Right atrium auricular region (tissue), 2 donors: Measurements from ENCODE around the gene TBXAS1. TPM values are rescaled to one million over a fixed set of nuclear protein-coding genes. Genes with fewer than 3 reads are reported as not detected.

Source experiments
- DNase-seq: peaks from one replicate; pipeline ENCODE4 v3.0.0-alpha.2; 2019; ENCODE audit warnings: low spot score
- H3K27ac ChIP-seq, 2 donors: fragments of 200-600 bp; sonication (generic); 1 replicate in 1 of 2; 2 replicates in 1 of 2; pipeline ENCODE4 v1.5.1; 2016 to 2019
- H3K27me3 ChIP-seq, 2 donors: fragments of 200-600 bp; sonication (generic); one replicate each; pipeline versions ENCODE4 v1.5.1 to v1.6.0; 2017 to 2019
- H3K36me3 ChIP-seq: fragments of 200-600 bp; sonication (generic); one replicate; pipeline ENCODE4 v1.5.1; 2016
- H3K4me1 ChIP-seq, 2 donors: fragments of 200-600 bp; sonication (generic); one replicate each; pipeline versions ENCODE4 v1.5.1 to v1.6.0; 2017 to 2019
- H3K4me3 ChIP-seq, 2 donors: fragments of 200-600 bp; sonication (generic); 1 replicate in 1 of 2; 2 replicates in 1 of 2; pipeline ENCODE4 v1.5.1; 2017 to 2019; ENCODE audit warnings: mild to moderate bottlenecking in 1 of 2, moderate library complexity in 1 of 2
- H3K9me3 ChIP-seq, 2 donors: fragments of 200-600 bp; sonication (generic); one replicate each; pipeline ENCODE4 v1.5.1; 2019
- CTCF ChIP-seq, 2 donors: fragments of 200-600 bp; sonication (generic); IDR thresholded peaks; one replicate each; pipeline ENCODE4 v1.5.1; 2019; ENCODE audit warnings: antibody characterized with exemption in 2 of 2
- total RNA-seq, 2 donors: library from RNA; depleted of rRNA; stranded (reverse); fragments of >200 nt; gene quantifications; one replicate each; pipeline ENCODE4 v1.1.0, GENCODE V29; 2016

The TBXAS1 gene
- total RNA-seq, 2 donors from 2014 or later = 4.6 to 15.3 TPM

GRCh38 chr7:139845443-139845805 lies 16.4 kb downstream of the TBXAS1 start:
- no peaks in the 10 kb centered on the region for H3K4me1 ChIP-seq
- DNase-seq = no peak
- H3K4me3 ChIP-seq = no peak overlapping the region
- no peak for TF ChIP-seq CTCF (IDR thresholded peaks at IDR 0.05)
- H3K9me3 ChIP-seq = no peaks in the 10 kb centered on the region
- H3K27ac ChIP-seq = no peak overlapping the region
- H3K36me3 ChIP-seq = no peaks in the 10 kb centered on the region
- no peaks in the 10 kb centered on the region for H3K27me3 ChIP-seq

- H3K4me1 ChIP-seq = no peaks in the 10 kb centered on the region
- no peak overlapping the region for H3K27ac ChIP-seq
- no peaks in the 10 kb centered on the region for H3K27me3 ChIP-seq
- DNase-seq = no peak
- TF ChIP-seq CTCF (IDR thresholded peaks at IDR 0.05) = no peak
- no peaks in the 10 kb centered on the region for H3K36me3 ChIP-seq
- no peak overlapping the region for H3K4me3 ChIP-seq
- H3K9me3 ChIP-seq = no peaks in the 10 kb centered on the region
Observed at GRCh38 chr7:139846297-139846696, 17.2 kb downstream of the TBXAS1 start.

GRCh38 chr7:139848274-139848673 lies 19.2 kb downstream of the TBXAS1 start:
- no peak for TF ChIP-seq CTCF (IDR thresholded peaks at IDR 0.05)
- Histone ChIP-seq H3K27ac (no peak overlapping the region), H3K27me3 (no peaks in the 10 kb centered on the region), H3K36me3 (no peaks in the 10 kb centered on the region), H3K4me1 (no peaks in the 10 kb centered on the region), H3K9me3 (no peaks in the 10 kb centered on the region), H3K4me3 (no peak overlapping the region)
- DNase-seq = no peak

GRCh38 chr7:139850906-139851305 lies 21.8 kb downstream of the TBXAS1 start:
- Histone ChIP-seq H3K27me3 (no peaks in the 10 kb centered on the region), H3K27ac (no peak overlapping the region)
- TF ChIP-seq CTCF (IDR thresholded peaks at IDR 0.05) = no peak

GRCh38 chr7:139851770-139852481 lies 22.9 kb downstream of the TBXAS1 start:
- Histone ChIP-seq H3K4me1 (no peaks in the 10 kb centered on the region), H3K9me3 (no peaks in the 10 kb centered on the region), H3K36me3 (no peaks in the 10 kb centered on the region), H3K4me3 (no peak overlapping the region), H3K27ac (no peak overlapping the region), H3K27me3 (no peaks in the 10 kb centered on the region)
- no peak for TF ChIP-seq CTCF (IDR thresholded peaks at IDR 0.05)
- DNase-seq = no peak

More at GRCh38 chr7:139850906-139851305, 21.8 kb downstream of the TBXAS1 start:
- DNase-seq = no peak
- Histone ChIP-seq H3K9me3 (no peaks in the 10 kb centered on the region), H3K36me3 (no peaks in the 10 kb centered on the region), H3K4me1 (no peaks in the 10 kb centered on the region), H3K4me3 (no peak overlapping the region)

- no peaks in the 10 kb centered on the region for H3K9me3 ChIP-seq
- DNase-seq = no peak
- H3K27ac ChIP-seq = no peak overlapping the region
Observed at GRCh38 chr7:139852482-139852845, 23.4 kb downstream of the TBXAS1 start.

More at GRCh38 chr7:139852482-139852845, 23.4 kb downstream of the TBXAS1 start:
- Histone ChIP-seq H3K4me3 (no peak overlapping the region), H3K36me3 (no peaks in the 10 kb centered on the region), H3K27me3 (no peaks in the 10 kb centered on the region), H3K4me1 (no peaks in the 10 kb centered on the region)
- no peak for TF ChIP-seq CTCF (IDR thresholded peaks at IDR 0.05)
